Lower leg skin (tissue), 3 donors: Measurements from ENCODE around the gene TLK2.

ENCODE experiments used
- POLR2A ChIP-seq, 2 donors: fragments of 450-650 bp; IDR thresholded peaks; one replicate each; pipeline ENCODE4 v1.6.1; 2016 to 2017; ENCODE audit warnings: antibody characterized with exemption in 2 of 2, mild to moderate bottlenecking in 1 of 2, moderate library complexity in 1 of 2
- TF ChIP-seq, protein P1 (sequence below), 3 donors: fragments of 450-650 bp; IDR thresholded peaks; one replicate each; pipeline ENCODE4 v1.5.1; 2016; ENCODE audit warnings: antibody characterized with exemption in 3 of 3, mild to moderate bottlenecking in 3 of 3, moderate library complexity in 2 of 3

DNA sequence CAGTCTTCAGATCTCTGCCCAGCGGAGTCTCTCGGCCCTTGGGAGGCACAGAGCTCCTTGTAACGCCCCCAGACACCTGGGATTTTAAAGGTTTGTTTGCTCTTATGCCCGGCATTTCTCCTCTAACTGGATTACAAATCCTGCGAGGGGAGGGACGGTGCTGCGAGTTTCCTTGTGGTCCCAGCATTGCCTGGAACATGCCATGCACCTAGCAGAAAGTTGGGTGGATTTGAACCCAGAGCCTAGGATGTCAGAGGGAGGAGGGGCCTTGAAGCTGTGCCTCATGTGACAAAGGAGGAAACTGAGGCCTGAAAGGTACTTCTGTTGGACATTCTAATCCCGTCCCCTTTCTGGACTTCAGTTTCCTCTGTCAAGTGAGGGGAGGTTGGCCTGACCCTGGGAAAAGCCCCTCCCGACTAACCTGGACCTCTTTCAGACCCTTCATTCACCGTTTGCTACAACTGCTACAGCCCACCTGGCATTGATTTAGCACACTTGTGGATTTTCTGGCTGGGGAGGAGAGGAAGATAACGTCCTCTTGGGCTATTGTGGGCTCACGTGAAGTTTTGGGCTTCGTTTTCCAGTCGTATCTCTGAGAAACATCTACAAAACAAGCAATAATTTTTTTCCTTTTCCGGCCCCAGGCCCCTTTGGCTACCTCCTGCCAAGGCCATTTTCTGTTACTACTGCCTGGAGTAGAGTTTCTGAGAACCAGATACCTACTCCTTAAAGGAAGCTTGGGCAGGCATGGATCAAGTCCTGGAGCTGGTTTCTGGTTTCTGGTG, 179.7 kb downstream of the TLK2 start:
- TF ChIP-seq, protein P1, sequence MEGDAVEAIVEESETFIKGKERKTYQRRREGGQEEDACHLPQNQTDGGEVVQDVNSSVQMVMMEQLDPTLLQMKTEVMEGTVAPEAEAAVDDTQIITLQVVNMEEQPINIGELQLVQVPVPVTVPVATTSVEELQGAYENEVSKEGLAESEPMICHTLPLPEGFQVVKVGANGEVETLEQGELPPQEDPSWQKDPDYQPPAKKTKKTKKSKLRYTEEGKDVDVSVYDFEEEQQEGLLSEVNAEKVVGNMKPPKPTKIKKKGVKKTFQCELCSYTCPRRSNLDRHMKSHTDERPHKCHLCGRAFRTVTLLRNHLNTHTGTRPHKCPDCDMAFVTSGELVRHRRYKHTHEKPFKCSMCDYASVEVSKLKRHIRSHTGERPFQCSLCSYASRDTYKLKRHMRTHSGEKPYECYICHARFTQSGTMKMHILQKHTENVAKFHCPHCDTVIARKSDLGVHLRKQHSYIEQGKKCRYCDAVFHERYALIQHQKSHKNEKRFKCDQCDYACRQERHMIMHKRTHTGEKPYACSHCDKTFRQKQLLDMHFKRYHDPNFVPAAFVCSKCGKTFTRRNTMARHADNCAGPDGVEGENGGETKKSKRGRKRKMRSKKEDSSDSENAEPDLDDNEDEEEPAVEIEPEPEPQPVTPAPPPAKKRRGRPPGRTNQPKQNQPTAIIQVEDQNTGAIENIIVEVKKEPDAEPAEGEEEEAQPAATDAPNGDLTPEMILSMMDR (IDR thresholded peaks at IDR 0.05) = no peak
- no peak for TF ChIP-seq POLR2A (IDR thresholded peaks at IDR 0.05)
